ENCODE results near the gene TMEM256. TPM values are rescaled to one million over a fixed set of nuclear protein-coding genes. Genes with fewer than 3 reads are reported as not detected.
"Not testable (repeated sequence)": the region's sequence is repeated elsewhere in the genome, so short reads cannot be mapped to it uniquely, and the experiment has no call there.

Gene TMEM256
- total RNA-seq, 1 donor from 2014 or later: 67.7 TPM

DNA sequence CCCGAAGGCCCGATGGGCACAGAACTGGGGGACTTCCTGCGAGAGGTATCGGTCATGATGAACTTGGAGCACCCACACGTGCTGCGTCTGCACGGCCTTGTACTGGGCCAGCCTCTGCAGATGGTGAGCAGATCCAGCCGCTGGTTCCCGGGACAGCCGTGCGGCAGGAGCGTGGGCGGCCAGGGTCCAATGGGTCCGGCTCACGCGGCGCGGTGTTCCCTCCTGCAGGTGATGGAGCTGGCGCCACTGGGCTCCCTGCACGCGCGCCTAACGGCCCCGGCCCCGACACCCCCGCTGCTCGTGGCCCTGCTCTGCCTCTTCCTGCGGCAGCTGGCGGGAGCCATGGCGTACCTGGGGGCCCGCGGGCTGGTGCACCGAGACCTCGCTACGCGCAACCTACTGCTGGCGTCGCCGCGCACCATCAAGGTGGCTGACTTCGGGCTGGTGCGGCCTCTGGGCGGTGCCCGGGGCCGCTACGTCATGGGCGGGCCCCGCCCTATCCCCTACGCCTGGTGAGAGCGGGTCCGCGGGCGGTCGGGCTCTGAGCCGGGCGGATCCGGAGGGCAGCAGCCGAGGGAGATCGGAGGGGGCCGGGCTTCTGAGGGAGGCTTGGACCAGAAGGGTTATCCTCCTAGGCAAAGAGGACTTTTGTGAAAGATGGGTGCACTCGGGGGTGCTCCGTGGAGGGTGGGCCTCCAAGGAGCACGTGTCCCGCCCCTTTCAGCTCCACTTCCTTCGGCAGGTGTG is 20.0 kb downstream of the TMEM256 start:
- intact Hi-C loops (cut with micrococcal nuclease): no loop called here
- Mint-ChIP-seq H3K36me3 (ENCODE audit: low read depth) (peaks cover 8% of the 10 kb centered on the region), H3K4me1 (ENCODE audit: low read depth) (peaks cover 4% of the 10 kb centered on the region), H3K9me3 (peaks cover 6% of the 10 kb centered on the region), H3K27ac (no peak overlapping the region), H3K4me3 (ENCODE audit: low read depth) (peak overlapping the region; percentile 66), H3K27me3 (ENCODE audit: low read depth) (peaks cover 33% of the 10 kb centered on the region)
- peak; percentile 74 for DNase-seq (ENCODE audit: low spot score)

DNA sequence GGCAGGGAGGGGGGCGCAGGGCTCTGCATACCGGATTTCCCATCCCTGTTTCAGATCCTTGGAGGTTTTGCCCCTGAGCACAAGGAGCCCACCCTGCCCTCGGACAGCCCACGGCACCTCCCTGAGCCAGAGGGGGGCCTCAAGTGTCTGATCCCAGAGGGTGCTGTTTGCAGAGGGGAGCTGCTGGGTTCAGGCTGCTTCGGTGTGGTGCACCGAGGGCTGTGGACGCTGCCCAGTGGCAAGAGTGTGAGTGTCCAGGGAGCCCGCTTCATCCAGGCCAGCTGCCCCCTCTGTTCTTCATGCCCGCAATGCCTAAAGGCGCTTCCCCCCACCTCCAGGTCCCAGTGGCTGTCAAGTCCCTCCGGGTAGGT is 20.5 kb downstream of the TMEM256 start:
- Mint-ChIP-seq H3K36me3 (ENCODE audit: low read depth) (peaks cover 8% of the 10 kb centered on the region), H3K27ac (no peak overlapping the region), H3K4me1 (ENCODE audit: low read depth) (peaks cover 4% of the 10 kb centered on the region), H3K9me3 (peaks cover 6% of the 10 kb centered on the region), H3K27me3 (ENCODE audit: low read depth) (peaks cover 33% of the 10 kb centered on the region), H3K4me3 (ENCODE audit: low read depth) (peak overlapping the region; percentile 53)
- intact Hi-C loops (cut with micrococcal nuclease): no loop called here
- DNase-seq (ENCODE audit: low spot score): no peak

DNA sequence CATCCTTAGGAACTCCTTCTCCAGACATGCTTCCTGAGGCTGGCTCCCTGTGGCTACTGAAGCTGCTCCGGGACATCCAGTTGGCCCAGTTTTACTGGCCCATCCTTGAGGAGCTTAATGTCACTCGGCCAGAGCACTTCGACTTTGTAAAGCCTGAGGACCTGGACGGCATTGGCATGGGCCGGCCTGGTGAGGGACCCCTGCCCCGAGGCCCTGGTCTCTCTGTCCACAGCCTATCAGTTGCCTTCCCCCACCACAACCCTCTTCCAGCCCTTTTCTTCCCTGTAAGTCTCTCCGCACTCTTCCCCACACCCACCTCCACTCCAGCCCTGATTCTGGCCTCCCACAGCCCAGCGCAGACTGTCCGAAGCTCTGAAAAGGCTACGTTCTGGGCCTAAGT is 21.0 kb downstream of the TMEM256 start:
- no peak for DNase-seq (ENCODE audit: low spot score)
- peaks cover 33% of the 10 kb centered on the region for H3K27me3 Mint-ChIP-seq (ENCODE audit: low read depth)
- intact Hi-C loops (cut with micrococcal nuclease): no loop called here
- H3K4me3 Mint-ChIP-seq (ENCODE audit: low read depth): no peak overlapping the region
- peaks cover 4% of the 10 kb centered on the region for H3K4me1 Mint-ChIP-seq (ENCODE audit: low read depth)
- H3K9me3 Mint-ChIP-seq: peaks cover 6% of the 10 kb centered on the region
- peaks cover 8% of the 10 kb centered on the region for H3K36me3 Mint-ChIP-seq (ENCODE audit: low read depth)
- H3K27ac Mint-ChIP-seq: no peak overlapping the region

DNA sequence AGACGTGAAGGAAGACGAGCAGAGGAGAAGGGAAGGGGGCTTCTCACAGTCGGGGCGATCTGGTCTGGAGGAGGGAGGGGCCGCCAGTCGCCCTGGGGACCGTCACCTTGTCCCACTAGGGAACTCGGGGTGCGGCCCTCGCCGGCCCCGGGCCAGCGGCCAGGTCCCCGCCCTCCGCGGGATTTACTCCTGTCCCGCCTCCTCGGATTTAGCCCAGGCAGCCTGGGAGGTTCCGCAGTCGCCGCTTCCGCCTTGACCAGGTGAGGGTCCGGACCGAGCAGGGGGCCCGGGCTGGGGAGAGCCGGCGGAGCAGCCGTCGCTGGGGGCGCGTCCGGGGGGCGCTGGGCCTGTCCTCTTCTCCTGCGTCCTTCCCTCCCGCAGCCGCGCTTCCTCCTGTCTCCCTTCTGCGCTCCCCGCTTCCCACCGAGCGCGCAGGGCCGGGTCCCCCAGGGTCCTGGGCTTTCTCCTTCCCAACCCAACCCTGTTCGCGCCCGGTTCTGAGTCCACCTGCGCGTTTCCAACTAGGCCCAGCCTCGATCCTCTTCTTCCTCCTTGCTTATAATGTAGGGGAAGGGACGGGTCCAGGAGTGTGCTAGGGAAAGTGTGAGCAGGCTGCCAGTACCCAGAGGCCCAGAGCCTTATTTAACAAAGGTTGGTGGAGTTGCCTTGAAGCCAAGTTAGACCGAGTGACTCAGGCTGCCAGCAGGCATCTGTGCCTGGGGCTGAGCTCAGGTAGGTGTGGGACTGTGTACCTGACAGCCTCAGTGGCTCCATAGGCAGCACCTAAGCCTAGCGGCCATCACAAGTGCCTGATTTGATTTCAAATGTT is 22.8 kb downstream of the TMEM256 start, which contains the start of gene TNK1:
TSS of gene TNK1 (plus strand) at position 235 of the 829 bp plus-strand sequence. CDS start 1,838 bp downstream, outside the sequence.
- no peak for DNase-seq (ENCODE audit: low spot score)
- no peak within 1 kb of the TSS for H3K27ac Mint-ChIP-seq
- H3K36me3 Mint-ChIP-seq (ENCODE audit: low read depth): peaks cover 5% of the 10 kb centered on the region
- H3K9me3 Mint-ChIP-seq: peaks cover 6% of the 10 kb centered on the region
- H3K27me3 Mint-ChIP-seq (ENCODE audit: low read depth): peaks cover 39% of the 10 kb centered on the region
- intact Hi-C loops (cut with micrococcal nuclease): no loop called here
- H3K4me3 Mint-ChIP-seq (ENCODE audit: low read depth): no peak within 1 kb of the TSS
- peaks cover 4% of the 10 kb centered on the region for H3K4me1 Mint-ChIP-seq (ENCODE audit: low read depth)

DNA sequence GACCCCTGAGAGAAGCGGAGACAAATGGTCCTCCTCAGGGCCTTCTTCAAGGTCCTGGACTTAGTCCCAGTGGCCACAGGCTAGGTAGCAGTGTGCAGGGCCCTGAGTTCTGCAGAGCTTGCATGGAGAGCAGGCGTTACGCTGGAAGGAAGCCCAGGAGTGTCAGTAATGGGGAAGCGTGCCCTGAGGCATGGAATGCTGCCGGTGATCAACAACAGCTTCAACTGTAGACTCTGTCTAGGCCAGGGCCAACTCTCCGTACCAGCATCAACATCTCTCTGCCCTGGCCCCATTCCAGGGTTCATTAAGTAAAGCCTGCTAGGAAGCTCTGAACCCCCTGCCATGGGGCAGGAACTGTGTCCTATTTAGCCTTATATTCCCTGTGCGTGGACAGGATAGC is 23.6 kb downstream of the TMEM256 start:
- DNase-seq (ENCODE audit: low spot score): no peak
- no peak overlapping the region for H3K4me3 Mint-ChIP-seq (ENCODE audit: low read depth)
- intact Hi-C loops (cut with micrococcal nuclease): no loop called here
- H3K27me3 Mint-ChIP-seq (ENCODE audit: low read depth): peaks cover 39% of the 10 kb centered on the region
- peaks cover 5% of the 10 kb centered on the region for H3K36me3 Mint-ChIP-seq (ENCODE audit: low read depth)
- H3K4me1 Mint-ChIP-seq (ENCODE audit: low read depth): peaks cover 4% of the 10 kb centered on the region
- no peak overlapping the region for H3K27ac Mint-ChIP-seq
- H3K9me3 Mint-ChIP-seq: peaks cover 6% of the 10 kb centered on the region

DNA sequence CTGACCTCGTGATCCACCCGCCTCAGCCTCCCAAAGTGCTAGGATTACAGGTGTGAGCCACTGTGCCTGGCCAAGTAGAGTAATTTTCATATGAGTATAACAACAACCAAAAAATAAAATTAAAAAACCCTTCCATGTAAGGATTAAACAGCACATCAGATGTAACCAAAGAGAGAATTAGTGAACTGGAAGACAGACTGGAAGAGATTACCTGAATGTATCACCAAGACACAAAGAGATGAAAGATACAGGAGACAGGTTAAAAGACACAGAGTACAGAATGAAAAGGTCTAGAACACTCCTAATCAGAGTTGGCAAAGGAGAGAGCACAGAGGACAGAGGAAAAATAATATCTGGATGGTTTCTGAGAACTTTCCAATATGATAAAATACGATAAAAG is 24.8 kb downstream of the TMEM256 start:
- DNase-seq (ENCODE audit: low spot score): no peak
- Mint-ChIP-seq H3K27ac (no peak overlapping the region), H3K36me3 (ENCODE audit: low read depth) (peaks cover 5% of the 10 kb centered on the region), H3K27me3 (ENCODE audit: low read depth) (peaks cover 39% of the 10 kb centered on the region), H3K4me1 (ENCODE audit: low read depth) (no peaks in the 10 kb centered on the region), H3K9me3 (peaks cover 6% of the 10 kb centered on the region), H3K4me3 (ENCODE audit: low read depth) (no peak overlapping the region)
- intact Hi-C loops (cut with micrococcal nuclease): no loop called here

DNA sequence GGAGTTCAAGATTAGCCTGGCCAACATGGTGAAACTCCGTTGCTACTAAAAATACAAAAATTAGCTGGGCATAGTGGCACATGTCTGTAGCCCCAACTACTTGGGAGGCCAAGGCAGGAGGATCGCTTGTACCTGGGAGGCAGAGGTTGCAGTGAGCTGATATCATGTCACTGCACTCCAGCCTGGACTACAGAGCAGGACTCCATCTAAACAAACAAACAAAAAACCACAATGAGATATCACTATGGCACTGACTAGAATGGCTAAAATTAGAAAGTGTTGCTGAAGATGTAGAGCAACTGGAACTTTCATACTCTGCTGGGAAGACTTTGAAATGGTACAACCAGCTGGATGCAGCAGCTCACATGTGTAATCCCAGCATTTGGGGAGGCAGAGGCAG is 29.5 kb downstream of the TMEM256 start:
- Mint-ChIP-seq H3K36me3 (ENCODE audit: low read depth) (peaks cover 4% of the 10 kb centered on the region), H3K27ac (no peak overlapping the region), H3K4me1 (ENCODE audit: low read depth) (no peaks in the 10 kb centered on the region), H3K27me3 (ENCODE audit: low read depth) (peaks cover 14% of the 10 kb centered on the region), H3K9me3 (peaks cover 5% of the 10 kb centered on the region), H3K4me3 (ENCODE audit: low read depth) (no peak overlapping the region)
- no peak for DNase-seq (ENCODE audit: low spot score)
- intact Hi-C loops (cut with micrococcal nuclease): no loop called here

DNA sequence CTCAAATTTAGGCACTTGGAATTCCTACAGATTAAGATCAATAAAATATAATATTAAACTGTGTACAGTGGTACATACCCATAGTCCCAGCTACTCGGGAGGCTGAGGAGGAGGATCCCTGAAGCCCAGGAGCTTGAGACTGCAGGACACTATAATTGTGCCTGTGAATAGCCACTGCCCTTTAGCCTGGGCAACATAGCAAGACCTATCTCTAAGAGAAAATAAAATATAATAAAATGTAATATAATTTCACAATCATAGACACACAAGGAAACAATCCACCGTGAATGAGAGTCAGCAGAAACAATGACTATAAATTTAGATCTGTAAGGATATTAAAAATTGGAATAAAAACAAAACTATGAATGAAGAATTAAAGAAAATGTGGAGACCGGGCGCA is 33.0 kb downstream of the TMEM256 start:
- Mint-ChIP-seq H3K36me3 (ENCODE audit: low read depth) (no peaks in the 10 kb centered on the region), H3K4me3 (ENCODE audit: low read depth) (no peak overlapping the region), H3K27me3 (ENCODE audit: low read depth) (peaks cover 6% of the 10 kb centered on the region), H3K27ac (no peak overlapping the region), H3K9me3 (no peaks in the 10 kb centered on the region), H3K4me1 (ENCODE audit: low read depth) (no peaks in the 10 kb centered on the region)
- no peak for DNase-seq (ENCODE audit: low spot score)
- intact Hi-C loops (cut with micrococcal nuclease): no loop called here

DNA sequence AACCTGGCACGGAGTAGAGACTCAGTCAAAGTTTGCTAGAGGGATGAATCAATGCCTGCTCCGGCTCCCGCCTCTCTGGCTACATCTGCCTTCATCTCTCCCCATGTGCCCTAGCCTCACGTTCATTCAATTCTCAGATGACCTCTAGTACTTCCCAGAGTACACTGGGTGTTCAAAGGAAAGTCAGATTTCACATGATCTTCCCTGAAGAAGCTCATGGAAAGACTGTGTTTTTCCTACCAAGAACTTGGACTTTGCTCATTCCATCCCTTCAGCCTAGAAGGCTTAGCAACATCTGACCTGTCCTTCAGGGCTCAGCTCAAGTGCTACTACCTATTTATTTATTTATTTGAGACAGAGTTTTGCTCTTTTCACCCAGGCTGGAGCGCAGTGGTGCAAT is 34.1 kb downstream of the TMEM256 start:
- no peaks in the 10 kb centered on the region for H3K4me1 Mint-ChIP-seq (ENCODE audit: low read depth)
- H3K9me3 Mint-ChIP-seq: no peaks in the 10 kb centered on the region
- DNase-seq (ENCODE audit: low spot score): no peak
- H3K36me3 Mint-ChIP-seq (ENCODE audit: low read depth): no peaks in the 10 kb centered on the region
- peaks cover 8% of the 10 kb centered on the region for H3K27me3 Mint-ChIP-seq (ENCODE audit: low read depth)
- intact Hi-C loops (cut with micrococcal nuclease): no loop called here
- H3K27ac Mint-ChIP-seq: no peak overlapping the region
- no peak overlapping the region for H3K4me3 Mint-ChIP-seq (ENCODE audit: low read depth)

DNA sequence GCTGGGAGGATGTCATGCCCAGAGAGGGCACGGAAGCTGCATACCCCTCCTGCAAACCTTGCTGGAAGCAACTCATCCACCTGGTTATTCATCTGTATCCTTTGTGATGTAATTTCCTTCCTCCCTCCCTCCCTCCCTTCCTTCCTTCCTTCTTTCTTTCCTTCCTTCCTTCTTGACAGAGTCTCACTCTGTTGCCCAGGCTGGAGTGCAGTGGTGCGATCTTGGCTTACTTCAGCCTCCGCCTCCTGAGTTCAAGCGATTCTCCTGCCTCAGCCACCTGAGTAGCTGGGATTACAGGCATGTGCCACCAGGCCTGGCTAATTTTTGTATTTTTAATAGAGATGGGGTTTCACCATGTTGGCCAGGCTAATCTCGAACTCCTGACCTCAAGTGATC is 35.3 kb downstream of the TMEM256 start:
- DNase-seq (ENCODE audit: low spot score); H3K4me3 Mint-ChIP-seq (ENCODE audit: low read depth); H3K27ac Mint-ChIP-seq; H3K4me1 Mint-ChIP-seq (ENCODE audit: low read depth); H3K36me3 Mint-ChIP-seq (ENCODE audit: low read depth); intact Hi-C loops (cut with micrococcal nuclease); H3K27me3 Mint-ChIP-seq (ENCODE audit: low read depth); H3K9me3 Mint-ChIP-seq: not testable (repeated sequence)

DNA sequence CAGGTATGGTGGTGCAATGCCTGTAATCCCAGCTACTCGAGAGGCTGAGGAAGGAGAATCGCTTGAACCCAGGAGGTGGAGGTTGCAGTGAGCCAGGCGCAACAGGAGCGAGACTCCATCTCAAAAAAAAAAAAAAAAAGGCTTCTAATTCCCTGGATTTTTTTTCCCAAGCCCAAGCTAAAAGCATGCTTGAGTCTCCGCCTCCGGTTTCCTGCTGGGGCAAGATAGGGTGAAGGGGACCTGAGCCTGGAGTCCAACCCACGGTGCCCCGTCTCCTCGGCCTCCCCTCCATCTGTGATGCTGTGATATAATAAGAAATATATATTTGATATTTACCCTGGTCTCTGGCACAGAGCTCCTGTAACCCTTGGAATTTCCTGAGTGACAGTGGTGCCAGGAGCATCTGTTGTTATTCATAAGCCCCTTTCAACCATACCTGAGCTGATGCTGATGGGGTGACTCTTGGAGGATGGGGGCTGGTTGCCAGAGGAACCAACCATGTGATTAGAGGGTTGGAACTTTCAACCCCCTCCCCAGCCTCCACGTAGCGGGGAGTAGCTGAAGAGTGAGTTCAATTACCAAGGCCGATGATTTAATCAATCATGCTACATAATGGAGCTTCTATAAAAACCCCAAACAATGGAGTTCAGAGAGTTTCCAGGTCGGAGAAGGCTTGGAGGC is 35.8 kb downstream of the TMEM256 start:
- Mint-ChIP-seq H3K27ac (no peak overlapping the region), H3K9me3 (no peaks in the 10 kb centered on the region), H3K27me3 (ENCODE audit: low read depth) (peaks cover 8% of the 10 kb centered on the region)

DNA sequence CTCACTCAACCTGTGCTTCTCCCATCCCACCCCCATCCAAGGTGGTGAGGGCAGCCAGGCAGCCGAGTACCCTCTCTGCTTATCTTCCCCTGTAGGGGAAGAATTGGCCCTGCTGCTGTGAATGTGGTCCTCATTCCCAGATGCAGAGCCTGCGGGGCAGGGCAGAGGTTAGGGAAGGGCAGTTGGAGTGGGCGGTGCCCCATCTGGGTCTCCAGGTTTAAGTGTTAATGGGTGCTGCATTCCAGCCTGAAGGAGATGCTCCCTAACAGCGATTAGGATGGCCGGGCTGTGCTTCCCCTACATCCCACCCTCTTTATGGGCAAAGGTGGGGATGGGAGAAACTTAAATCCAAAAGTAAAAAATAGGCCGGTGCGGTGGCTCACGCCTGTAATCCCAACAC is 36.8 kb downstream of the TMEM256 start:
- Mint-ChIP-seq H3K9me3 (no peaks in the 10 kb centered on the region), H3K27me3 (ENCODE audit: low read depth) (peaks cover 8% of the 10 kb centered on the region), H3K36me3 (ENCODE audit: low read depth) (no peaks in the 10 kb centered on the region), H3K4me1 (ENCODE audit: low read depth) (no peaks in the 10 kb centered on the region), H3K4me3 (ENCODE audit: low read depth) (no peak overlapping the region), H3K27ac (no peak overlapping the region)
- DNase-seq (ENCODE audit: low spot score): no peak
- intact Hi-C loops (cut with micrococcal nuclease): no loop called here

More for the DNA sequence above, 35.8 kb downstream of the TMEM256 start:
- Mint-ChIP-seq H3K4me1 (ENCODE audit: low read depth) (no peaks in the 10 kb centered on the region), H3K36me3 (ENCODE audit: low read depth) (no peaks in the 10 kb centered on the region), H3K4me3 (ENCODE audit: low read depth) (no peak overlapping the region)
- DNase-seq (ENCODE audit: low spot score): no peak
- intact Hi-C loops (cut with micrococcal nuclease): no loop called here

DNA sequence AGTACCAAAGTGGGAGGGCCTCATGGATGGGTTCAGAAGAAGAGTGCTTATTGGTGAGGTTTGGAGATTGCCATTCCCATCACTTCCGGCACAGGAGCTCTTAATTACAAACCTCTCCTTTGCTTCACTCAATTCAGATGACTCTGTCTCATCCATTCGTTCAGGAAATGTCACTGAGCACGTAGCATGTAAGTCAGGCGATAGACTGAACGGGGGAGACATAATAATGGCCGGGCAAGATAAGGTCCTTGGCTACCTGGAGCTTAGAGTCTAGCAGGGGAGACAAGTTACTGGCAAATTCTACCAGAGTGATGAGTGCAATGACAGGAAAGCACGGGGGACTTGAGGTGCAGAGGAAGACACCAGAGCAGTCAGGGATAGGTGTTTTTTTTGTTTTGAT is 37.9 kb downstream of the TMEM256 start:
- intact Hi-C loops (cut with micrococcal nuclease); H3K27ac Mint-ChIP-seq; H3K4me1 Mint-ChIP-seq (ENCODE audit: low read depth); DNase-seq (ENCODE audit: low spot score); H3K4me3 Mint-ChIP-seq (ENCODE audit: low read depth); H3K36me3 Mint-ChIP-seq (ENCODE audit: low read depth); H3K9me3 Mint-ChIP-seq; H3K27me3 Mint-ChIP-seq (ENCODE audit: low read depth): not testable (repeated sequence)

Data from activated T-helper 2 cell treated with anti-CD3 and anti-CD28 coated beads, Interferon-gamma antibody, Interleukin-2, Interleukin-4, amounts not matched to agents 10 μg/mL and 5 μg/mL and 100 μg/mL, durations not matched to agents 14 hours and 24 hours and 36 hours (primary cell).